LNCaP clone FGC (cell line): ENCODE results near the gene TPM1.

Source experiments
- DNase-seq: peaks from one replicate; pipeline ENCODE4 v3.0.0-alpha.2; 2011; ENCODE audit warnings: low read depth
- H3K4me3 ChIP-seq: 2 replicates; pipeline ENCODE4 v1.5.1; 2011; ENCODE audit warnings: mild to moderate bottlenecking, low read depth, low read length, control low read depth
- CTCF ChIP-seq: IDR thresholded peaks from 2 replicates; pipeline ENCODE4 v1.5.1; 2012; ENCODE audit warnings: mild to moderate bottlenecking; ENCODE audit not compliant: control insufficient read depth, insufficient read depth; ENCODE audit errors: extremely low read depth

The TPM1 gene

GRCh38 chr15:63010386-63010785, 32.2 kb upstream of the TPM1 start:
- TF ChIP-seq CTCF: no peak
- DNase-seq: no peak
- no peak overlapping the region for H3K4me3 ChIP-seq

GRCh38 chr15:63010920-63011693, 31.4 kb upstream of the TPM1 start:
- no peak overlapping the region for H3K4me3 ChIP-seq
- DNase-seq: no peak
- no peak for TF ChIP-seq CTCF

GRCh38 chr15:63012444-63012843, 30.1 kb upstream of the TPM1 start:
- no peak for DNase-seq
- H3K4me3 ChIP-seq: no peak overlapping the region
- no peak for TF ChIP-seq CTCF

GRCh38 chr15:63013052-63013808, 29.3 kb upstream of the TPM1 start:
- no peak for DNase-seq
- TF ChIP-seq CTCF: no peak
- no peak overlapping the region for H3K4me3 ChIP-seq

GRCh38 chr15:63014578-63014977, 28.0 kb upstream of the TPM1 start:
- DNase-seq: no peak
- no peak overlapping the region for H3K4me3 ChIP-seq
- no peak for TF ChIP-seq CTCF

- TF ChIP-seq CTCF: no peak
- no peak overlapping the region for H3K4me3 ChIP-seq
- no peak for DNase-seq
Measured at GRCh38 chr15:63015618-63016017, 26.9 kb upstream of the TPM1 start.
